ENCODE results near the gene TMEM272.

- TF ChIP-seq POLR2A (IDR thresholded peaks at IDR 0.05; ENCODE audit: low read depth, low read length) (no peak), TAF1 (IDR thresholded peaks at IDR 0.05; ENCODE audit: borderline replicate concordance, low read depth, low read length) (no peak)
These were observed 68.8 kb downstream of the TMEM272 start for GRCh38 chr13:51776179-51776578.

Data from GM12892 (cell line).